DOHH2 (cell line): ENCODE data around the gene SLC22A31.

ENCODE experiments used
- EZH2phosphoT487 ChIP-seq: fragments of 200-600 bp; sonication (generic); IDR thresholded peaks from 2 replicates; pipeline ENCODE4 v1.6.1; 2017; ENCODE audit warnings: borderline replicate concordance, mild to moderate bottlenecking, antibody characterized with exemption, low read length, moderate library complexity, mixed read lengths
- TF ChIP-seq, protein P1 (sequence below): fragments of 200-600 bp; sonication (generic); IDR thresholded peaks from one replicate; pipeline ENCODE4 v1.5.1; 2014; ENCODE audit warnings: antibody characterized with exemption, mild to moderate bottlenecking, low read depth, low read length; ENCODE audit not compliant: poor library complexity, severe bottlenecking

- TF ChIP-seq, protein P1, sequence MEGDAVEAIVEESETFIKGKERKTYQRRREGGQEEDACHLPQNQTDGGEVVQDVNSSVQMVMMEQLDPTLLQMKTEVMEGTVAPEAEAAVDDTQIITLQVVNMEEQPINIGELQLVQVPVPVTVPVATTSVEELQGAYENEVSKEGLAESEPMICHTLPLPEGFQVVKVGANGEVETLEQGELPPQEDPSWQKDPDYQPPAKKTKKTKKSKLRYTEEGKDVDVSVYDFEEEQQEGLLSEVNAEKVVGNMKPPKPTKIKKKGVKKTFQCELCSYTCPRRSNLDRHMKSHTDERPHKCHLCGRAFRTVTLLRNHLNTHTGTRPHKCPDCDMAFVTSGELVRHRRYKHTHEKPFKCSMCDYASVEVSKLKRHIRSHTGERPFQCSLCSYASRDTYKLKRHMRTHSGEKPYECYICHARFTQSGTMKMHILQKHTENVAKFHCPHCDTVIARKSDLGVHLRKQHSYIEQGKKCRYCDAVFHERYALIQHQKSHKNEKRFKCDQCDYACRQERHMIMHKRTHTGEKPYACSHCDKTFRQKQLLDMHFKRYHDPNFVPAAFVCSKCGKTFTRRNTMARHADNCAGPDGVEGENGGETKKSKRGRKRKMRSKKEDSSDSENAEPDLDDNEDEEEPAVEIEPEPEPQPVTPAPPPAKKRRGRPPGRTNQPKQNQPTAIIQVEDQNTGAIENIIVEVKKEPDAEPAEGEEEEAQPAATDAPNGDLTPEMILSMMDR, result no peak
- no peak for TF ChIP-seq EZH2phosphoT487
These were observed 27.7 kb downstream of the SLC22A31 start for GRCh38 chr16:89172528-89173173.
